Activated CD4-positive, alpha-beta T cell treated with anti-CD3 and anti-CD28 coated beads for 36 hours (primary cell): Measurements from ENCODE around the gene ENPP4. TPM values are rescaled to one million over a fixed set of nuclear protein-coding genes. Genes with fewer than 3 reads are reported as not detected.

Source experiments
- total RNA-seq, 2 experiments: library from RNA; stranded (reverse); gene quantifications; one replicate each; pipeline ENCODE4 v1.2.3, GENCODE V29; 2021

ENPP4 gene
- total RNA-seq, 2 experiments from 2014 or later = 6.0 to 6.6 TPM

Other genes with a start within 250 kb of the ENPP4 start
- 1 to 10 TPM; 2.2 to 3.7 TPM for gene CLIC5, start 114.1 kb upstream of the ENPP4 start, total RNA-seq
- gene ENPP5, start 41.0 kb downstream of the ENPP4 start, total RNA-seq = under 1 TPM; 0.16 to 0.23 TPM